Stimulated activated CD4-positive, alpha-beta T cell treated with anti-CD3 and anti-CD28 coated beads, Interleukin-1b, Interleukin-23, amount 100 ng/mL, for 1 hour (primary cell): ENCODE data around the gene SAE1.
A peak's percentile ranks its signal among the peaks of the same experiment; 100 is the strongest.

Experiments used
- DNase-seq, 2 donors: peaks; one replicate each; pipeline ENCODE4 v3.0.0-alpha.2; 2020; ENCODE audit warnings: low read depth in 2 of 2

Gene SAE1

GRCh38 chr19:47158879-47159503 is 28.4 kb downstream of the SAE1 start:
- peak; percentile 18 to 19 for DNase-seq

GRCh38 chr19:47161876-47162489 is 31.3 kb downstream of the SAE1 start:
- DNase-seq: no peak

GRCh38 chr19:47168065-47168464 is 37.4 kb downstream of the SAE1 start:
- DNase-seq: no peak

- no peak for DNase-seq
Measured at GRCh38 chr19:47172666-47173455, 42.2 kb downstream of the SAE1 start.

- no peak for DNase-seq
Measured at GRCh38 chr19:47176071-47176626, 45.5 kb downstream of the SAE1 start.

GRCh38 chr19:47176627-47177090 is 46.0 kb downstream of the SAE1 start:
- peak in 1 of 2 donors; percentile 20 for DNase-seq

- DNase-seq: no peak
Measured at GRCh38 chr19:47179653-47180310, 49.1 kb downstream of the SAE1 start.

- DNase-seq: no peak
Measured at GRCh38 chr19:47183601-47184000, 53.0 kb downstream of the SAE1 start.

- peak; percentile 54 to 65 for DNase-seq
Measured at GRCh38 chr19:47186446-47187334, 56.1 kb downstream of the SAE1 start.

- no peak for DNase-seq
Measured at GRCh38 chr19:47187335-47187655, 56.7 kb downstream of the SAE1 start.

- no peak for DNase-seq
Measured at GRCh38 chr19:47187797-47188196, 57.2 kb downstream of the SAE1 start.

- no peak for DNase-seq
Measured at GRCh38 chr19:47188507-47189033, 57.9 kb downstream of the SAE1 start.

GRCh38 chr19:47190167-47190727 is 59.6 kb downstream of the SAE1 start:
- peak; percentile 7 to 36 for DNase-seq

GRCh38 chr19:47195434-47195833 is 64.8 kb downstream of the SAE1 start:
- DNase-seq: no peak

GRCh38 chr19:47197141-47197540 is 66.5 kb downstream of the SAE1 start:
- DNase-seq: no peak

- DNase-seq: no peak
Measured at GRCh38 chr19:47200530-47200929, 69.9 kb downstream of the SAE1 start.

- no peak for DNase-seq
Measured at GRCh38 chr19:47203254-47203653, 72.6 kb downstream of the SAE1 start.

GRCh38 chr19:47209319-47210179 is 78.9 kb downstream of the SAE1 start:
- DNase-seq: no peak

- DNase-seq: no peak
Measured at GRCh38 chr19:47210180-47210490, 79.5 kb downstream of the SAE1 start.
